Measurements from ENCODE around the gene PPM1B.

DNA sequence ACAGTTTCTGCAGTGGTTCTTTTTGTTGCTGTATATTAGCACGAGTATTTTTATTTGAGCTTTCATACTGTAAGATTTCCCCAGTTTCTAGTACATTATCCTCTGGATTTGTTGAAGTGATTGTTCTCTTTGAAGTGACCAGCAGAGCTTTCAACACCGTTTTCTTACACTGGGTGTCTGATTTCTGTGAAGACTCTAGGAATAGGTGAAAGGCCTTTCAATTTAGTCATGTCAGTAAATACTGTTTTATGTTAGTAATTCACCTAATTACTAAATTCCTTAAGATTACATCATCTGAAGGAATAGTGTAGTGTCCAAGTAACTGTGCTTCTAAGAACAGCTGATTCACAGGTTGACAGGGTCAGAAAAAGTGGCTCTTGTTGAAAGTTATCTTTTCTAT is 2.3 kb downstream of the PPM1B start:
- TF ChIP-seq POLR2A (IDR thresholded peaks at IDR 0.05; ENCODE audit: low read length) (no peak), GATA1 (IDR thresholded peaks at IDR 0.05; ENCODE audit: low read depth, low read length) (no peak)
